Measurements from ENCODE around the gene ST8SIA4. TPM values are rescaled to one million over a fixed set of nuclear protein-coding genes. Genes with fewer than 3 reads are reported as not detected.

Gene ST8SIA4
- total RNA-seq = 1 to 10 TPM in 1 of 2 donors, under 1 TPM in 1; 0.33 to 1.4 TPM

GRCh38 chr5:100903039-100903887, at the start of gene ST8SIA4:
Gene ST8SIA4, minus strand, starts transcription at chr5:100903282. Its CDS starts 327 bp downstream, at chr5:100902955.

Small RNA genes lying within 50 kb of the gene (small RNA-seq; reads per million reads assigned to genes)
- 0 reads per million in 2 donors for gene MIR548P

Data from melanocyte of skin (primary cell).